ENCODE results near the gene B4GALT6.

Gene B4GALT6

DNA sequence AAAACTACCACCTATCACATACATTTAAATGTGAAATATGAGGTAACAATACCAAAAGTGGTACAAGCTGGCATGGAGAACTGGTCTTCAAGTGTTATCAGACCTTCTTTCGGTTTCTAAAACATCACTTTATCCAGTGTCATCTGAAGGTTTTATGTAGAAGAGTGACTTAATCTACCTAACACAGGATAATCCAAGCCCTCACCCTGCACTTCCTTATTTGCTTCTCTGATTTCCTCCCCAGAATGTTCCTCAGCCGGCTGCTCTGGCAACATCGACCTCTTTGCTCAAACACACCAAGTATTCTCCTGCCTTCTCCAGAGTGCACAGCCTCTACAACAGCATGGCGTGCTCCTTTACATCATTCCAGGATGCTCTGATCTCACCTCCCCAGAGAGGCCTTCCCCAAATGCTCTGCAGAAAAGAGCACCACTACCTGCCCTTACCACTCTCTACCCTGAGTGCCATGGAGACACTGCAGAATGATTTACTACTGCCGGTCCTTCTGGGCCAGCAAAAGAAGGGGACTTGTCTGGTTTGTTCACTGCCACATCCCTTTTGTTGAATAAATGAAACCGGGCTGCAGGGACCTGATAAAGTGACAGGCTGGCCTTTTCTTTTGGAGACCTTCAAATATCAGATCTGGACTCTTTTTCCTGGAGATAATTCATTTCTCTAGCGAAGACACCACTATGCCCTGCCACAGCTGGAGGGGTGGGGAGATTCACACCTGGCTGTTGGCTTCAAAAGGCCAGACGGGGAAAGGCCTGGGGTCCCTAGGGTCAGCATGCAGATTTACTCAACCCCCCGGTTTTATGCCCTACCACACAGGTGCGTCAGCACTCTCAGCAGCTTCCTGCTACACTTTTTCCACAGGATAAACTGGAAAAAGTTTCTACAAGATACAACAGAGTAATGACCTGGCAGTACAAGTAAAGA, 50.7 kb downstream of the B4GALT6 start:
- no peak overlapping the region for H3K4ac ChIP-seq (ENCODE audit: low read depth, low read length)
- H3K9me3 ChIP-seq (ENCODE audit: insufficient read depth, low read depth, low read length) = no peaks in the 10 kb centered on the region
- H3K14ac ChIP-seq (ENCODE audit: low read length) = no peak overlapping the region
- H3K4me1 ChIP-seq (ENCODE audit: control insufficient read depth in 1 of 2, insufficient read depth in 2 of 2, low read length in 2 of 2) = no peaks in the 10 kb centered on the region
- H3K79me1 ChIP-seq (ENCODE audit: low read length) = no peaks in the 10 kb centered on the region
- no peak overlapping the region for H3K9ac ChIP-seq (ENCODE audit: low read length)
- no peak overlapping the region for H3K18ac ChIP-seq (ENCODE audit: low read length)
- peaks cover 0 to 2% of the 10 kb centered on the region in 2 experiments for H3K36me3 ChIP-seq (ENCODE audit: control insufficient read depth in 1 of 2, insufficient read depth in 2 of 2, low read length in 2 of 2)
- no peak overlapping the region for H4K8ac ChIP-seq (ENCODE audit: low read depth, low read length)
- no peak overlapping the region for H3K4me3 ChIP-seq (ENCODE audit: low read depth, low read length)
- no peak overlapping the region for H2AK5ac ChIP-seq (ENCODE audit: low read length)
- H2BK5ac ChIP-seq (ENCODE audit: low read depth, low read length, poor library complexity) = no peak overlapping the region
- H4K91ac ChIP-seq (ENCODE audit: low read depth, low read length) = no peak overlapping the region
- H3K23ac ChIP-seq (ENCODE audit: low read length) = no peak overlapping the region
- H2BK120ac ChIP-seq (ENCODE audit: insufficient read depth, low read length, poor library complexity) = no peak overlapping the region
- no peak overlapping the region for H2BK12ac ChIP-seq (ENCODE audit: low read length)
- no peak overlapping the region for H3K27ac ChIP-seq (ENCODE audit: low read depth, low read length)
- H3K79me2 ChIP-seq (ENCODE audit: control insufficient read depth, insufficient read depth, low read length, poor library complexity) = no peaks in the 10 kb centered on the region
- no CpG with 5 or more reads among the region's 10 CpGs for WGBS (ENCODE audit: extremely low coverage, insufficient coverage, insufficient read length)
- H3K27me3 ChIP-seq (ENCODE audit: insufficient read depth, low read length) = no peaks in the 10 kb centered on the region
- no peak overlapping the region for H3K4me2 ChIP-seq (ENCODE audit: low read length)
- DNase-seq = no peak
- no peak overlapping the region for H2AFZ ChIP-seq (ENCODE audit: insufficient read depth, low read length, poor library complexity)
- no peak overlapping the region for H4K12ac ChIP-seq (ENCODE audit: low read depth, low read length)

- Histone ChIP-seq H3K14ac (ENCODE audit: low read length) (no peak overlapping the region), H2BK5ac (ENCODE audit: low read depth, low read length, poor library complexity) (no peak overlapping the region), H2AFZ (ENCODE audit: insufficient read depth, low read length, poor library complexity) (no peak overlapping the region), H3K23ac (ENCODE audit: low read length) (no peak overlapping the region), H3K4me2 (ENCODE audit: low read length) (no peak overlapping the region), H2BK12ac (ENCODE audit: low read length) (no peak overlapping the region), H3K4me3 (ENCODE audit: low read depth, low read length) (no peak overlapping the region), H4K8ac (ENCODE audit: low read depth, low read length) (no peak overlapping the region), H2BK120ac (ENCODE audit: insufficient read depth, low read length, poor library complexity) (no peak overlapping the region), H3K4me1 (ENCODE audit: control insufficient read depth in 1 of 2, insufficient read depth in 2 of 2, low read length in 2 of 2) (no peaks in the 10 kb centered on the region), H3K9me3 (ENCODE audit: insufficient read depth, low read depth, low read length) (no peaks in the 10 kb centered on the region), H3K27me3 (ENCODE audit: insufficient read depth, low read length) (no peaks in the 10 kb centered on the region), H4K12ac (ENCODE audit: low read depth, low read length) (no peak overlapping the region), H4K91ac (ENCODE audit: low read depth, low read length) (no peak overlapping the region), H3K18ac (ENCODE audit: low read length) (no peak overlapping the region), H3K27ac (ENCODE audit: low read depth, low read length) (no peak overlapping the region), H3K79me1 (ENCODE audit: low read length) (no peaks in the 10 kb centered on the region), H3K79me2 (ENCODE audit: control insufficient read depth, insufficient read depth, low read length, poor library complexity) (no peaks in the 10 kb centered on the region), H2AK5ac (ENCODE audit: low read length) (no peak overlapping the region), H3K9ac (ENCODE audit: low read length) (no peak overlapping the region), H3K36me3 (ENCODE audit: control insufficient read depth in 1 of 2, insufficient read depth in 2 of 2, low read length in 2 of 2) (peaks cover 2 to 5% of the 10 kb centered on the region in 2 experiments), H3K4ac (ENCODE audit: low read depth, low read length) (no peak overlapping the region)
- no peak for DNase-seq
- WGBS (ENCODE audit: extremely low coverage, insufficient coverage, insufficient read length) = no CpG with 5 or more reads among the region's 1 CpG
Observed at GRCh38 chr18:31632356-31632755, 52.0 kb downstream of the B4GALT6 start.

DNA sequence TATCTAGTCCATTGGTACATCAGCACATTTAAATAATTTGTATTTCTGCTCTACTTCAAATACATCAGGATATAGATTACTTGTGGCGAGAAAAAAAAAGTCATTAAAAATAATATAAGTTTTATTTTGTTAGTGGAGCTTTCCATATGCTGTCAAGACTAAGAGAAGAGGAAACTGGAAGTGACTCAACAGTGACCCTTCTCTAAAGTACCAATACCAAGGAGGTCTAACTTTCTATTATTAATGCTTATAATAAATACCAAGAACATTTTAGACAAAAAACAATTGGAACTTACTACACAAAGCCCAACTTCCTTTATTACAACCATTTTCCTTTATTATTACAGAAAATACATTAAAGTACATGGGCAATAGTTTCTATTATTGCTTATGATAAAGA, 52.9 kb downstream of the B4GALT6 start:
- Histone ChIP-seq H3K4ac (ENCODE audit: low read depth, low read length) (no peak overlapping the region), H3K18ac (ENCODE audit: low read length) (no peak overlapping the region), H3K23ac (ENCODE audit: low read length) (no peak overlapping the region), H3K4me2 (ENCODE audit: low read length) (no peak overlapping the region), H4K8ac (ENCODE audit: low read depth, low read length) (no peak overlapping the region), H3K14ac (ENCODE audit: low read length) (no peak overlapping the region), H3K27me3 (ENCODE audit: insufficient read depth, low read length) (no peaks in the 10 kb centered on the region), H2BK12ac (ENCODE audit: low read length) (no peak overlapping the region), H4K91ac (ENCODE audit: low read depth, low read length) (no peak overlapping the region), H2AFZ (ENCODE audit: insufficient read depth, low read length, poor library complexity) (no peak overlapping the region), H3K9ac (ENCODE audit: low read length) (no peak overlapping the region), H3K36me3 (ENCODE audit: control insufficient read depth in 1 of 2, insufficient read depth in 2 of 2, low read length in 2 of 2) (peaks cover 2 to 6% of the 10 kb centered on the region in 2 experiments), H3K9me3 (ENCODE audit: insufficient read depth, low read depth, low read length) (no peaks in the 10 kb centered on the region), H3K79me1 (ENCODE audit: low read length) (no peaks in the 10 kb centered on the region), H3K27ac (ENCODE audit: low read depth, low read length) (no peak overlapping the region), H3K4me3 (ENCODE audit: low read depth, low read length) (no peak overlapping the region), H3K79me2 (ENCODE audit: control insufficient read depth, insufficient read depth, low read length, poor library complexity) (no peaks in the 10 kb centered on the region), H3K4me1 (ENCODE audit: control insufficient read depth in 1 of 2, insufficient read depth in 2 of 2, low read length in 2 of 2) (no peaks in the 10 kb centered on the region), H2AK5ac (ENCODE audit: low read length) (no peak overlapping the region), H2BK120ac (ENCODE audit: insufficient read depth, low read length, poor library complexity) (no peak overlapping the region), H2BK5ac (ENCODE audit: low read depth, low read length, poor library complexity) (no peak overlapping the region), H4K12ac (ENCODE audit: low read depth, low read length) (no peak overlapping the region)
- DNase-seq = no peak
- WGBS (ENCODE audit: extremely low coverage, insufficient coverage, insufficient read length) = no CpG with 5 or more reads among the region's 1 CpG

GRCh38 chr18:31630549-31630948, 53.8 kb downstream of the B4GALT6 start:
- no CpG with 5 or more reads among the region's 4 CpGs for WGBS (ENCODE audit: extremely low coverage, insufficient coverage, insufficient read length)
- Histone ChIP-seq H3K79me1 (ENCODE audit: low read length) (no peaks in the 10 kb centered on the region), H3K79me2 (ENCODE audit: control insufficient read depth, insufficient read depth, low read length, poor library complexity) (no peaks in the 10 kb centered on the region), H2BK120ac (ENCODE audit: insufficient read depth, low read length, poor library complexity) (no peak overlapping the region), H3K4me3 (ENCODE audit: low read depth, low read length) (no peak overlapping the region), H4K91ac (ENCODE audit: low read depth, low read length) (no peak overlapping the region), H4K8ac (ENCODE audit: low read depth, low read length) (no peak overlapping the region), H4K12ac (ENCODE audit: low read depth, low read length) (no peak overlapping the region), H3K4ac (ENCODE audit: low read depth, low read length) (no peak overlapping the region), H3K27me3 (ENCODE audit: insufficient read depth, low read length) (no peaks in the 10 kb centered on the region), H3K23ac (ENCODE audit: low read length) (no peak overlapping the region), H2BK12ac (ENCODE audit: low read length) (no peak overlapping the region), H3K14ac (ENCODE audit: low read length) (no peak overlapping the region), H2AFZ (ENCODE audit: insufficient read depth, low read length, poor library complexity) (no peak overlapping the region), H3K9me3 (ENCODE audit: insufficient read depth, low read depth, low read length) (no peaks in the 10 kb centered on the region), H3K18ac (ENCODE audit: low read length) (no peak overlapping the region), H3K4me1 (ENCODE audit: control insufficient read depth in 1 of 2, insufficient read depth in 2 of 2, low read length in 2 of 2) (no peaks in the 10 kb centered on the region), H2BK5ac (ENCODE audit: low read depth, low read length, poor library complexity) (no peak overlapping the region), H3K9ac (ENCODE audit: low read length) (no peak overlapping the region), H3K27ac (ENCODE audit: low read depth, low read length) (no peak overlapping the region), H3K4me2 (ENCODE audit: low read length) (no peak overlapping the region), H2AK5ac (ENCODE audit: low read length) (no peak overlapping the region), H3K36me3 (ENCODE audit: control insufficient read depth in 1 of 2, insufficient read depth in 2 of 2, low read length in 2 of 2) (peaks cover 4 to 8% of the 10 kb centered on the region in 2 experiments)
- DNase-seq = no peak

Measured in trophoblast cell (in vitro differentiated cells and primary cell).